Natural killer cell (primary cell): Measurements from ENCODE around the gene FNBP1L. TPM values are rescaled to one million over a fixed set of nuclear protein-coding genes. Genes with fewer than 3 reads are reported as not detected.

Experiments used
- ATAC-seq, 3 donors: fragments of 150-1000 bp in 2 of 3; fragments of 200-7000 bp in 1 of 3; cut with Tn5 transposase; 1 replicate in 1 of 3; 2 replicates in 2 of 3; pipeline ENCODE4 v1.10.0; 2021; ENCODE audit warnings: mild to moderate bottlenecking in 2 of 3, moderate library complexity in 2 of 3
- DNase-seq, 2 donors: peaks; one replicate each; pipeline versions ENCODE4 v3.0.0 to v3.0.0-alpha.2; 2013 to 2021; ENCODE audit warnings: mixed read lengths in 1 of 2
- H3K27ac ChIP-seq: one replicate; pipeline ENCODE4 v1.5.1; 2013; ENCODE audit warnings: mild to moderate bottlenecking, low read length
- H3K27me3 ChIP-seq: one replicate; pipeline ENCODE4 v1.6.1; 2013; ENCODE audit warnings: low read length; ENCODE audit not compliant: control insufficient read depth, insufficient read depth
- H3K36me3 ChIP-seq: one replicate; pipeline ENCODE4 v1.6.1; 2013; ENCODE audit warnings: low read length; ENCODE audit not compliant: control insufficient read depth, insufficient read depth
- H3K4me1 ChIP-seq: one replicate; pipeline ENCODE4 v1.6.1; 2013; ENCODE audit warnings: low read length; ENCODE audit not compliant: control insufficient read depth, insufficient read depth
- H3K4me3 ChIP-seq: one replicate; pipeline ENCODE4 v1.5.1; 2013; ENCODE audit warnings: low read length
- H3K9me3 ChIP-seq: one replicate; pipeline ENCODE4 v1.6.1; 2013; ENCODE audit warnings: low read length; ENCODE audit not compliant: control insufficient read depth, insufficient read depth
- H3K27ac Mint-ChIP-seq, 2 donors: one replicate each; pipeline ENCODE4 v1.8.0; 2022; ENCODE audit warnings: mild to moderate bottlenecking in 2 of 2, mixed read lengths in 2 of 2, moderate library complexity in 1 of 2
- H3K27me3 Mint-ChIP-seq, 2 donors: one replicate each; pipeline ENCODE4 v1.8.0; 2022; ENCODE audit warnings: low read depth in 2 of 2, mixed read lengths in 2 of 2
- H3K36me3 Mint-ChIP-seq: one replicate; pipeline ENCODE4 v1.8.0; 2022; ENCODE audit warnings: mixed read lengths
- H3K4me1 Mint-ChIP-seq, 2 donors: one replicate each; pipeline ENCODE4 v1.8.0; 2022; ENCODE audit warnings: mixed read lengths in 2 of 2
- H3K4me3 Mint-ChIP-seq: one replicate; pipeline ENCODE4 v1.8.0; 2022; ENCODE audit warnings: mild to moderate bottlenecking, moderate library complexity, mixed read lengths
- H3K9me3 Mint-ChIP-seq, 2 donors: one replicate each; pipeline ENCODE4 v1.8.0; 2022; ENCODE audit warnings: mixed read lengths in 2 of 2
- WGBS: methylation state at CpG from one replicate; pipeline ENCODE4 v1.1.7; 2013; ENCODE audit warnings: missing lambda C conversion rate; ENCODE audit not compliant: insufficient coverage; 5-methylcytosine and 5-hydroxymethylcytosine counted together
- intact Hi-C: fragments of 100-400 bp; cut with micrococcal nuclease; formaldehyde crosslinking; loops from one replicate; pipeline ENCODE4 v1.14.2; 2022
- total RNA-seq, 4 donors: library from RNA; stranded (reverse); fragments of 120-200 nt in 1 of 4; gene quantifications; one replicate each; pipeline versions ENCODE4 v1.2.3 to v1.2.4, GENCODE V29; 2013 to 2022
- TF ChIP-seq, protein P1 (sequence below): fragments of 200-600 bp; IDR thresholded peaks from one replicate; pipeline ENCODE4 v1.8.0; 2022; ENCODE audit warnings: antibody characterized with exemption

Gene FNBP1L
- total RNA-seq, 3 donors from 2014 or later (not counting 1 experiment from before 2014, with no cell fraction given): 0.33 to 6.7 (median 0.84) TPM

- intact Hi-C loops: no loop called here
- DNase-seq: no peak
- H3K9me3 ChIP-seq: no peaks in the 10 kb centered on the region
- Mint-ChIP-seq H3K9me3 (no peaks in the 10 kb centered on the region), H3K27ac (no peak overlapping the region), H3K4me1 (no peaks in the 10 kb centered on the region), H3K27me3 (no peaks in the 10 kb centered on the region), H3K4me3 (no peak overlapping the region), H3K36me3 (no peaks in the 10 kb centered on the region)
- no peak for ATAC-seq
- no peak overlapping the region for H3K27ac ChIP-seq
- no peaks in the 10 kb centered on the region for H3K27me3 ChIP-seq
- WGBS: 93% methylated on average over 10 of the region's 10 CpGs
- TF ChIP-seq, protein P1, sequence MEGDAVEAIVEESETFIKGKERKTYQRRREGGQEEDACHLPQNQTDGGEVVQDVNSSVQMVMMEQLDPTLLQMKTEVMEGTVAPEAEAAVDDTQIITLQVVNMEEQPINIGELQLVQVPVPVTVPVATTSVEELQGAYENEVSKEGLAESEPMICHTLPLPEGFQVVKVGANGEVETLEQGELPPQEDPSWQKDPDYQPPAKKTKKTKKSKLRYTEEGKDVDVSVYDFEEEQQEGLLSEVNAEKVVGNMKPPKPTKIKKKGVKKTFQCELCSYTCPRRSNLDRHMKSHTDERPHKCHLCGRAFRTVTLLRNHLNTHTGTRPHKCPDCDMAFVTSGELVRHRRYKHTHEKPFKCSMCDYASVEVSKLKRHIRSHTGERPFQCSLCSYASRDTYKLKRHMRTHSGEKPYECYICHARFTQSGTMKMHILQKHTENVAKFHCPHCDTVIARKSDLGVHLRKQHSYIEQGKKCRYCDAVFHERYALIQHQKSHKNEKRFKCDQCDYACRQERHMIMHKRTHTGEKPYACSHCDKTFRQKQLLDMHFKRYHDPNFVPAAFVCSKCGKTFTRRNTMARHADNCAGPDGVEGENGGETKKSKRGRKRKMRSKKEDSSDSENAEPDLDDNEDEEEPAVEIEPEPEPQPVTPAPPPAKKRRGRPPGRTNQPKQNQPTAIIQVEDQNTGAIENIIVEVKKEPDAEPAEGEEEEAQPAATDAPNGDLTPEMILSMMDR: no peak
- H3K4me3 ChIP-seq: no peak overlapping the region
- no peaks in the 10 kb centered on the region for H3K36me3 ChIP-seq
- H3K4me1 ChIP-seq: no peaks in the 10 kb centered on the region
Observed at GRCh38 chr1:93575621-93576284, 127.8 kb downstream of the FNBP1L start.

- no peaks in the 10 kb centered on the region for H3K27me3 ChIP-seq
- no peaks in the 10 kb centered on the region for H3K27me3 Mint-ChIP-seq
- H3K36me3 Mint-ChIP-seq: no peaks in the 10 kb centered on the region
- DNase-seq (no peak), ATAC-seq (no peak)
- 87% methylated on average over 8 of the region's 9 CpGs for whole genome bisulfite sequencing
- no peaks in the 10 kb centered on the region for H3K9me3 Mint-ChIP-seq
- H3K4me3 Mint-ChIP-seq: no peak overlapping the region
- intact Hi-C loops: no loop called here
- H3K27ac Mint-ChIP-seq: no peak overlapping the region
- H3K27ac ChIP-seq: no peak overlapping the region
- H3K4me3 ChIP-seq: no peak overlapping the region
- TF ChIP-seq, protein P1: no peak
- no peaks in the 10 kb centered on the region for H3K4me1 ChIP-seq
- no peaks in the 10 kb centered on the region for H3K36me3 ChIP-seq
- H3K4me1 Mint-ChIP-seq: no peaks in the 10 kb centered on the region
- no peaks in the 10 kb centered on the region for H3K9me3 ChIP-seq
Observed at GRCh38 chr1:93576346-93576745, 128.4 kb downstream of the FNBP1L start.

DNA sequence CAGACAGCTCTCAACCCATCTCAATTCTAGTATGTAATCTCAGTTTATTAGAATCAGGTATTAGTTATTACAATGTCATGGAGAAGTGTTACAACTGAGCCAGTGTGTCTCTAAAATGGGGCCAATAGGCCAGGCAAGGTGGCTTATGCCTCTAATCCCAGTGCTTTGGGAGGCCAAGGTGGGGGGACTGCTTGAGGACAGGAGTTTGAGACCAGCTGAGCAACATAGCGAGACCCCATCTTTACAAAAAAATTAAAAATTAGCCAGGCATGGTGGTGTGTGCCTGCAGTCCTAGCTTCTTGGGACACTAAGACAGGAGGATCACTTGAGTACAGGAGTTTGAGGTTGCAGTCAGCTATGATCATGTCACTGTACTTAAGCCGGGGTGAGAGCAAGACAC lies 128.8 kb downstream of the FNBP1L start:
- Mint-ChIP-seq H3K4me1 (no peaks in the 10 kb centered on the region), H3K27ac (no peak overlapping the region), H3K36me3 (no peaks in the 10 kb centered on the region), H3K9me3 (no peaks in the 10 kb centered on the region), H3K27me3 (no peaks in the 10 kb centered on the region), H3K4me3 (no peak overlapping the region)
- Histone ChIP-seq H3K27me3 (no peaks in the 10 kb centered on the region), H3K9me3 (no peaks in the 10 kb centered on the region), H3K27ac (no peak overlapping the region), H3K4me3 (no peak overlapping the region), H3K4me1 (no peaks in the 10 kb centered on the region), H3K36me3 (no peaks in the 10 kb centered on the region)
- DNase-seq (no peak), ATAC-seq (no peak)
- intact Hi-C loops: no loop called here
- 100% methylated on average over 2 of the region's 2 CpGs for WGBS
- TF ChIP-seq, protein P1: no peak
